ENCODE results near the gene PLCH2. TPM values are rescaled to one million over a fixed set of nuclear protein-coding genes. Genes with fewer than 3 reads are reported as not detected.

The PLCH2 gene
- total and polyA plus RNA-seq, 2 of the 13 experiments (the other 11 are each of a cell fraction or from before 2014, with no cell fraction given), result 0.15 to 0.67 TPM

- Histone ChIP-seq H2AFZ (ENCODE audit: low read length) (no peak overlapping the region), H3K9me3 (ENCODE audit: low read length) (no peaks in the 10 kb centered on the region), H3K9ac (ENCODE audit: insufficient read depth, low read depth, low read length) (no peak overlapping the region), H3K4me1 (ENCODE audit: insufficient read depth, low read length) (no peaks in the 10 kb centered on the region; the same call in 1 of the 2 replicates), H3K27ac (ENCODE audit: extremely low read length, insufficient read depth, low read length) (no peak overlapping the region), H3K4me2 (ENCODE audit: low read depth, low read length) (no peak overlapping the region; the same call in 1 of the 2 replicates), H3K79me2 (ENCODE audit: insufficient read depth, low read length) (no peaks in the 10 kb centered on the region), H4K20me1 (ENCODE audit: insufficient read depth, low read length) (no peaks in the 10 kb centered on the region), H3K4me3 (replicated peaks in 1 of 3; ENCODE audit: insufficient read depth in 1 of 3, low read depth in 2 of 3, low read length in 3 of 3) (no peak overlapping the region; a peak in 2 of 6 replicates), H3K36me3 (replicated peaks in 1 of 2; ENCODE audit: control insufficient read depth in 1 of 2, insufficient read depth in 2 of 2, low read length in 2 of 2) (no peaks in the 10 kb centered on the region), H3K27me3 (ENCODE audit: control insufficient read depth in 1 of 2, insufficient read depth in 2 of 2, low read length in 2 of 2) (peaks cover 19 to 76% of the 10 kb centered on the region in 2 experiments; a peak in 4 of 5 replicates)
- TF ChIP-seq ZNF496 (CRISPR knock-in tag; IDR thresholded peaks at IDR 0.05; ENCODE audit: insufficient replicate concordance) (no peak), ZNF878 (CRISPR knock-in tag; IDR thresholded peaks at IDR 0.05) (no peak), MTA1 (CRISPR knock-in tag; IDR thresholded peaks at IDR 0.05; ENCODE audit: borderline replicate concordance) (no peak), MXI1 (IDR thresholded peaks at IDR 0.05; ENCODE audit: borderline replicate concordance, low read depth, low read length) (no peak)
- whole genome bisulfite sequencing (ENCODE audit: low lambda C conversion rate), result 7% methylated on average over 2 of the region's 21 CpGs
- POLR2A ChIA-PET, result interaction anchor here (0.7 kb wide), 1 partner anchor 39 kb away, joined by 3 read pairs; no protein-coding TSS in a partner anchor
- intact Hi-C loops (cut with micrococcal nuclease; ENCODE audit: unreplicated experiment), result no loop called here
- FAIRE-seq (no peak), ATAC-seq (no peak), DNase-seq (ENCODE audit: low spot score) (no peak)
- no TSS peak for BruUV-seq (replicated peaks)
- in situ Hi-C loops (cut with HindIII; ENCODE audit: extremely low pct_ligation_motif_present, low pct_unique_long_range_greater_than_20kb), result no loop called here
- CTCF ChIA-PET (ENCODE audit: low intra/inter-chr PET ratio, low total read pairs), result no interaction called here
These were observed 23.7 kb upstream of the PLCH2 start for GRCh38 chr1:2452201-2452931.

- H4K20me1 ChIP-seq (ENCODE audit: insufficient read depth, low read length), result no peaks in the 10 kb centered on the region
- ChIA-PET POLR2A (no interaction called here), CTCF (ENCODE audit: low intra/inter-chr PET ratio, low total read pairs) (no interaction called here)
- H3K4me3 ChIP-seq (replicated peaks in 1 of 3; ENCODE audit: insufficient read depth in 1 of 3, low read depth in 2 of 3, low read length in 3 of 3), result no peak overlapping the region
- no peak overlapping the region for H3K9ac ChIP-seq (ENCODE audit: insufficient read depth, low read depth, low read length)
- no peak for FAIRE-seq
- no peaks in the 10 kb centered on the region for H3K79me2 ChIP-seq (ENCODE audit: insufficient read depth, low read length)
- 28% methylated on average over 4 of the region's 19 CpGs for WGBS (ENCODE audit: low lambda C conversion rate)
- H3K36me3 ChIP-seq (replicated peaks in 1 of 2; ENCODE audit: control insufficient read depth in 1 of 2, insufficient read depth in 2 of 2, low read length in 2 of 2), result no peaks in the 10 kb centered on the region
- no peak overlapping the region for H3K27ac ChIP-seq (ENCODE audit: extremely low read length, insufficient read depth, low read length)
- no peaks in the 10 kb centered on the region for H3K9me3 ChIP-seq (ENCODE audit: low read length)
- TF ChIP-seq E2F2 (CRISPR knock-in tag; IDR thresholded peaks at IDR 0.05; ENCODE audit: borderline replicate concordance) (no peak), HNRNPUL1 (IDR thresholded peaks at IDR 0.05; ENCODE audit: low read depth, low read length) (no peak), JUNB (CRISPR knock-in tag; IDR thresholded peaks at IDR 0.05; ENCODE audit: borderline replicate concordance) (no peak), HBP1 (CRISPR knock-in tag; IDR thresholded peaks at IDR 0.05; ENCODE audit: low read depth) (no peak), CCDC6 (CRISPR knock-in tag; IDR thresholded peaks at IDR 0.05) (no peak), ATF1 (CRISPR knock-in tag; IDR thresholded peaks at IDR 0.05) (no peak), FOXM1 (CRISPR knock-in tag; IDR thresholded peaks at IDR 0.05) (no peak)
- H3K4me1 ChIP-seq (ENCODE audit: insufficient read depth, low read length), result no peaks in the 10 kb centered on the region; the same call in 1 of the 2 replicates
- H3K27me3 ChIP-seq (ENCODE audit: control insufficient read depth in 1 of 2, insufficient read depth in 2 of 2, low read length in 2 of 2), result peaks cover 19 to 76% of the 10 kb centered on the region in 2 experiments; a peak in 4 of 5 replicates
- ATAC-seq, result no peak
- no TSS peak for BruUV-seq (replicated peaks)
- no peak overlapping the region for H2AFZ ChIP-seq (ENCODE audit: low read length)
- intact Hi-C loops (cut with micrococcal nuclease; ENCODE audit: unreplicated experiment) (no loop called here), in situ Hi-C loops (cut with HindIII; ENCODE audit: extremely low pct_ligation_motif_present, low pct_unique_long_range_greater_than_20kb) (no loop called here)
- DNase-seq (ENCODE audit: low spot score), result no peak
- H3K4me2 ChIP-seq (ENCODE audit: low read depth, low read length), result no peak overlapping the region; the same call in 1 of the 2 replicates
These were observed 23.2 kb upstream of the PLCH2 start for GRCh38 chr1:2452932-2453315.

Data from HepG2 (cell line).